Measurements from ENCODE around the gene MTA1.

MTA1 gene

GRCh38 chr14:105411017-105411941 is 8.3 kb upstream of the MTA1 start:
- TF ChIP-seq CTCF (IDR thresholded peaks at IDR 0.05; ENCODE audit: low read depth, low read length): no peak
- H3K4me3 ChIP-seq (ENCODE audit: low read depth, low read length): peak overlapping the region; percentile 36

DNA sequence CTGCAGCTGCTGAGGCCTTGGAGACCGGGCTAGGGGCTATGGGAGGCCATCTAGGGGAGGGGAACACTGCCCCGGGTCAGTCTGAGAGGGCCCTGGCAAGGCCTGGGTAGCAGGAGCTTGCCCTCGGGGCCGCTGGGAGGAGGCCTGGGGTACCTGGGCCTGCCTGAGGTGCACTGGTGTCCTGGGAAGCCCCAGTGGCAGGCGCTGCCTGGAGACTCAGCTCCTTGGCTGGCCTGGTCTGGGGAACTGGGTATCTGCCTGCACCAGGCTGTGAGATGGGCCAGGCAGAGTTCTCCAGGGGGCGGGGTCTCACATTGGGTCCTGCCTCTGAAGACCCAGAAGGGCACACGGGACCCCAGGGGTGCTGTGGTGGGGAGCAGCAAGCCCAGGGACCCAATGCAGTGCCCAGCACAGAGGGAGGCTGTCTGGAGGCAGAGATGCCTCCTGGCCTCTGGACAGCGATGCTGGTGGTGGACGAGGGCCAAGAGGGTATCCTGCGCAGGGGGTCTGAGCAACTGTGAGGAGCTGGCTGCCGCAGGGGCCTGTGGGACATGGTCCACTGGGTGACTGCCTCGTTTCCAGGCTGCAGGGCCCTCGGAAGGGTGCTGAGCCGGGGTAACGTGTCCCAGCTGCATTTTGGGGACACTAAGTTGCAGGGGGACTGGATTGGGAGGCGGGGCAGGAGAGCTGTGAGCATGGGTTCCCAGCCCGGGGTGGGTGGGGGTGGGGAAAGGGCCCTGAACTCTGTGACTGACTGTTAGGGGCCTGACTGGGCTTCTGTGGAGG is 7.4 kb upstream of the MTA1 start:
- no peak for TF ChIP-seq CTCF (IDR thresholded peaks at IDR 0.05; ENCODE audit: low read depth, low read length)
- no peak overlapping the region for H3K4me3 ChIP-seq (ENCODE audit: low read depth, low read length)

DNA sequence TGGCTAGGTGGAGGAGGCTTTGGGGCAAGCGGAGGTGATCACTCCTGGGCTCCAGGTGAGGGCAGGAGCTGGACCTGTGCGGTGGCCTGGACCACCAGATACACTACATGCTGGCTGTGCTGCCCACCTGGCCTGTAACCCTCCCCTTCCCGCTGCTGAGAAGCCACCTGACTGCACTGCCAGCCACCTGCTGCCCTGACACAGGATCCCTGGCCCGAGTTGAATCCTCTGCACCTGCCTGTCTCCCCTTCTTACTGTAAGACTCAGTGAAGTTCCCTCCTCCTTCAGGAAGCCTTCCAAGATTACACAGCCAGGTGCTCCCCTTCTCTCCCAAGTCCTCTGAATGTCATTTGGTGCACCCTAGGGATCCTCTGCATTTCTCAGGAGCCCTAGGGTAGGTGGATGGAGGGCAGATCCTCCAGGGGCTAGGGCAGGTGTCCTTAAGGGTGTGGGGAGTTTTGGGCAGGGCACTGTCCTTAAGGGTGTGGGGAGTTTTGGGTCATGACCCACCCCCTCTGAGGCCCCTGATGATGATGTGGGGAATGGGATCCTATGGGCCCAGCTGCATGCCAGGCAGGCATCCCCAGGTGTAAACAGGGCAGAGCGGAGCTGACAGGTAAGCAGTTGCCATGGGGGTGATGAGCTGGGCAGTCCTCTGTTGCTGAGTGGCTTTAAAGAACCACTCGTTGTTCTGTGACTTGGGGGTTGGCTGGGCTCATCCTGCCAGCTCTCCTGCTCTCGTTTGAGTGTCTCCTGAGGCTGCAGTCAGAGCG is 6.7 kb upstream of the MTA1 start:
- no peak for TF ChIP-seq CTCF (IDR thresholded peaks at IDR 0.05; ENCODE audit: low read depth, low read length)
- H3K4me3 ChIP-seq (ENCODE audit: low read depth, low read length): no peak overlapping the region

DNA sequence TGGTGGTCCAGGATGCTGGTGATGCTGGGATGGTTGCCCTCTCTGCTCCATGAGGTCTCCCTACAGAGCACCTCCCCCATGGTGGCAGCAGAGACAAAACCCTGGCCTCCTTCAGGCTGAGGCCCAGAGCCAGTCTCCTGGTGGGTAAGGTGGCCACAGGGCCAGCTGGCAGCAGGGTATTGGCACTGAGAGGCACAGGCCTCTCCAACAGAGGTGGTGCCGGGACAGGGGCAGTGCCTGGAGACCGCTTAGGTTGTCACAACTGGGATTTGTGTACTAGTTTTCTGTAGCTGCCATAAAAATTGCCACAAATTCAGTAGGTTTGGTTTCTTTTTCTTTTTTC is 6.1 kb upstream of the MTA1 start:
- no peak overlapping the region for H3K4me3 ChIP-seq (ENCODE audit: low read depth, low read length)
- TF ChIP-seq CTCF (IDR thresholded peaks at IDR 0.05; ENCODE audit: low read depth, low read length): no peak

GRCh38 chr14:105414456-105415371 is 4.9 kb upstream of the MTA1 start:
- TF ChIP-seq CTCF (IDR thresholded peaks at IDR 0.05; ENCODE audit: low read depth, low read length): peak; percentile 31; the same call in 1 of the 2 replicates
- peak overlapping the region; percentile 40 for H3K4me3 ChIP-seq (ENCODE audit: low read depth, low read length)

All from WI38 (cell line).